GM19240 (cell line): ENCODE measurements around the gene USP17L30.
"Not testable (repeated sequence)": the region's sequence is repeated elsewhere in the genome, so short reads cannot be mapped to it uniquely, and the experiment has no call there.

Experiments used
- DNase-seq: peaks from one replicate; pipeline ENCODE4 v3.0.0; 2011; ENCODE audit warnings: low spot score; ENCODE audit not compliant: insufficient read length

The USP17L30 gene

GRCh38 chr4:9362829-9363228 is at the start of gene USP17L30:
USP17L30 (plus strand) TSS chr4:9363129; CDS start chr4:9363129, 0 bp downstream.
- DNase-seq = not testable (repeated sequence)

GRCh38 chr4:9324191-9324590 is 38.7 kb upstream of the USP17L30 start:
- not testable (repeated sequence) for DNase-seq

GRCh38 chr4:9324865-9325264 is 38.1 kb upstream of the USP17L30 start, which contains the start of gene USP17L24:
USP17L24 (plus strand) TSS chr4:9325165; CDS start chr4:9325165, 0 bp downstream.
- not testable (repeated sequence) for DNase-seq

DNA sequence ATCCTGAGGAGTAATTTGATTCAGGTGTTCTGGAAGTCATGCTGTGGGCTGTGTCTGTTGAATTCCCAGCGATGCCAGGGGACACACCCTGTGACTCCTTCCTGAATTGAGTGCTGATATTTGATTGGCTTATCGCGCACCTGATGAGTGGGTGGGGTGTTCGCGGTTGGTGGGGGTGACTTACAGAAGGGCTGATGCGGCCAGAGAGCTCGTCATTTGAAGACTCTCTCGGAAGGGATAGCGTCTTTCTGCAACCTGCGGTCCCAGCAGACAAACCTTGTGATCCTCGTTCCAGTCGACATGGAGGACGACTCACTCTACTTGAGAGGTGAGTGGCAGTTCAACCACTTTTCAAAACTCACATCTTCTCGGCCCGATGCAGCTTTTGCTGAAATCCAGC is 33.3 kb upstream of the USP17L30 start, which contains the start of gene USP17L25:
USP17L25 (plus strand) TSS at position 301 of the 400 bp plus-strand sequence; CDS start at position 301, 0 bp downstream.
- DNase-seq = not testable (repeated sequence)

DNA sequence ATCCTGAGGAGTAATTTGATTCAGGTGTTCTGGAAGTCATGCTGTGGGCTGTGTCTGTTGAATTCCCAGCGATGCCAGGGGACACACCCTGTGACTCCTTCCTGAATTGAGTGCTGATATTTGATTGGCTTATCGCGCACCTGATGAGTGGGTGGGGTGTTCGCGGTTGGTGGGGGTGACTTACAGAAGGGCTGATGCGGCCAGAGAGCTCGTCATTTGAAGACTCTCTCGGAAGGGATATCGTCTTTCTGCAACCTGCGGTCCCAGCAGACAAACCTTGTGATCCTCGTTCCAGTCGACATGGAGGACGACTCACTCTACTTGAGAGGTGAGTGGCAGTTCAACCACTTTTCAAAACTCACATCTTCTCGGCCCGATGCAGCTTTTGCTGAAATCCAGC is 28.6 kb upstream of the USP17L30 start, which contains the start of gene USP17L26:
USP17L26 (plus strand) TSS at position 301 of the 400 bp plus-strand sequence; CDS start at position 301, 0 bp downstream.
- DNase-seq = not testable (repeated sequence)

DNA sequence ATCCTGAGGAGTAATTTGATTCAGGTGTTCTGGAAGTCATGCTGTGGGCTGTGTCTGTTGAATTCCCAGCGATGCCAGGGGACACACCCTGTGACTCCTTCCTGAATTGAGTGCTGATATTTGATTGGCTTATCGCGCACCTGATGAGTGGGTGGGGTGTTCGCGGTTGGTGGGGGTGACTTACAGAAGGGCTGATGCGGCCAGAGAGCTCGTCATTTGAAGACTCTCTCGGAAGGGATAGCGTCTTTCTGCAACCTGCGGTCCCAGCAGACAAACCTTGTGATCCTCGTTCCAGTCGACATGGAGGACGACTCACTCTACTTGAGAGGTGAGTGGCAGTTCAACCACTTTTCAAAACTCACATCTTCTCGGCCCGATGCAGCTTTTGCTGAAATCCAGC is 23.8 kb upstream of the USP17L30 start, which contains the start of gene USP17L5:
USP17L5 (plus strand) TSS at position 301 of the 400 bp plus-strand sequence; CDS start at position 301, 0 bp downstream.
- not testable (repeated sequence) for DNase-seq

DNA sequence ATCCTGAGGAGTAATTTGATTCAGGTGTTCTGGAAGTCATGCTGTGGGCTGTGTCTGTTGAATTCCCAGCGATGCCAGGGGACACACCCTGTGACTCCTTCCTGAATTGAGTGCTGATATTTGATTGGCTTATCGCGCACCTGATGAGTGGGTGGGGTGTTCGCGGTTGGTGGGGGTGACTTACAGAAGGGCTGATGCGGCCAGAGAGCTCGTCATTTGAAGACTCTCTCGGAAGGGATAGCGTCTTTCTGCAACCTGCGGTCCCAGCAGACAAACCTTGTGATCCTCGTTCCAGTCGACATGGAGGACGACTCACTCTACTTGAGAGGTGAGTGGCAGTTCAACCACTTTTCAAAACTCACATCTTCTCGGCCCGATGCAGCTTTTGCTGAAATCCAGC is 19.1 kb upstream of the USP17L30 start, which contains the start of gene USP17L27:
USP17L27 (plus strand) TSS at position 301 of the 400 bp plus-strand sequence; CDS start at position 301, 0 bp downstream.
- not testable (repeated sequence) for DNase-seq

DNA sequence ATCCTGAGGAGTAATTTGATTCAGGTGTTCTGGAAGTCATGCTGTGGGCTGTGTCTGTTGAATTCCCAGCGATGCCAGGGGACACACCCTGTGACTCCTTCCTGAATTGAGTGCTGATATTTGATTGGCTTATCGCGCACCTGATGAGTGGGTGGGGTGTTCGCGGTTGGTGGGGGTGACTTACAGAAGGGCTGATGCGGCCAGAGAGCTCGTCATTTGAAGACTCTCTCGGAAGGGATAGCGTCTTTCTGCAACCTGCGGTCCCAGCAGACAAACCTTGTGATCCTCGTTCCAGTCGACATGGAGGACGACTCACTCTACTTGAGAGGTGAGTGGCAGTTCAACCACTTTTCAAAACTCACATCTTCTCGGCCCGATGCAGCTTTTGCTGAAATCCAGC is 14.3 kb upstream of the USP17L30 start, which contains the start of gene USP17L28:
USP17L28 (plus strand) TSS at position 301 of the 400 bp plus-strand sequence; CDS start at position 301, 0 bp downstream.
- DNase-seq = not testable (repeated sequence)

DNA sequence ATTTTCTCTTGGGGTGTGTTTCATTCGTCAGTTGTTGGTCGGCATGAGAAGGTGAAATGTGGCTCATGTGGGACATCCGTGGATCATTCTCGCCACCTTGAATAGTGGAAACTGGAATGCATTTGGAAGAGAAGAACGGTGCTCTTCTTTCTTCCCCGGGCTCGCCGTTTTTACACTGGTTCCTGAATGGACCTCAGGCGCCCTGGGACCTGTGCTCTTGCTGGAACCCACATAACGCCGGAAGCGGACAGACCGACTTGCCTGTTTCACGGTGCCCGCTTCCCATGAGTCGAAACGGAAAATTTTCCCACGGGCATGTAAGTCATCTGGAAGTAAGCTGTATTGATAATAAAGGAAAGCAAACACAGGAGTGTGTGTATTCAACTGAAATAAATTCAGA is 12.1 kb upstream of the USP17L30 start:
- DNase-seq = not testable (repeated sequence)

DNA sequence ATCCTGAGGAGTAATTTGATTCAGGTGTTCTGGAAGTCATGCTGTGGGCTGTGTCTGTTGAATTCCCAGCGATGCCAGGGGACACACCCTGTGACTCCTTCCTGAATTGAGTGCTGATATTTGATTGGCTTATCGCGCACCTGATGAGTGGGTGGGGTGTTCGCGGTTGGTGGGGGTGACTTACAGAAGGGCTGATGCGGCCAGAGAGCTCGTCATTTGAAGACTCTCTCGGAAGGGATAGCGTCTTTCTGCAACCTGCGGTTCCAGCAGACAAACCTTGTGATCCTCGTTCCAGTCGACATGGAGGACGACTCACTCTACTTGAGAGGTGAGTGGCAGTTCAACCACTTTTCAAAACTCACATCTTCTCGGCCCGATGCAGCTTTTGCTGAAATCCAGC is 9.6 kb upstream of the USP17L30 start, which contains the start of gene USP17L29:
USP17L29 (plus strand) TSS at position 301 of the 400 bp plus-strand sequence; CDS start at position 301, 0 bp downstream.
- DNase-seq = not testable (repeated sequence)

DNA sequence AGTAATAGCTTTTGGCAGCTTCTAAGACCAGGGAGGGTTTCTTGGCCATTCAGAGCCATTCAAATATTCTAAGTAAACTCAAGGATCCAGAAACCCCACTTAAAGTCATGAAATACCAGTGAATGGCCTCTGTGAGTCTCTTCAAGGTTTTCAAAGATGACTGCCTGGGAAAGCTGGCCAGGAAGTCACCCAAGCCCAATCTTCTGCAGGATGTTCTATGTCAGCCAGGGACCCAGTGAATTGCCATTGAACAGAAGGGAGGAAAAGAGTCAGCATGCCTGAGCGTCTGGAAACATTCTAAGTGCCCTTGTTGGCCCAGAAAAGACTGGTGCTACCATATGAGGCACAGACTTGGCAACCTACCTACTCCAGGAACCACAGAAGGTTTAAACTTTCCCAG is 17.0 kb downstream of the USP17L30 start:
- DNase-seq = not testable (repeated sequence)

DNA sequence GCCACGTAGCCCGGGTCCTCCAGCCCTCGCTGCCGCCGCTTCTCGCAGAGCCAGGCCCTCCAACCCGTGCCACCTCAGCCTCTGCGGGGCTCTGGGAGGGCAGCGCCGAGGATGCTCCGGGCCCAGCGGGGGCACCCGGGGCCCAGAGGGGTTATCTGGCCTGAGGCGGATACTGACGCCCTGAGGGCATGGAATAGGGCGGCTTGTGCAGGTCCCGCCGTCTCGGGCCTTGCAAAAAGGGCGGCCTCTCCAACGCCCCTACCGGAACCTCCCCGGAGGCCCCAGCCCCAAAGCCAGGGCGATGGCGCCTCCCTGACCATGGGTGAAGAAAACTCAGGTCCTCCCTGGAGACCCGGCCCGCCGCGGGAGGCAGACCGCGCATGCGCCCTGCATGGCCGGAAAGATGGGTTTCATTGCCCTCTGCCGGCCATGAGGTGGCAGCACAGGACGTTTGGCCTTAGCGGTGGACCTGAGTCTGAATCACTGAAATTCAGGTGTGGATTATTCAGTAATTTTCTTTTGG is 18.1 kb downstream of the USP17L30 start:
- not testable (repeated sequence) for DNase-seq

GRCh38 chr4:9384126-9384525 is 21.2 kb downstream of the USP17L30 start:
- DNase-seq = no peak

GRCh38 chr4:9389001-9389400 is 26.1 kb downstream of the USP17L30 start:
- DNase-seq = not testable (repeated sequence)

DNA sequence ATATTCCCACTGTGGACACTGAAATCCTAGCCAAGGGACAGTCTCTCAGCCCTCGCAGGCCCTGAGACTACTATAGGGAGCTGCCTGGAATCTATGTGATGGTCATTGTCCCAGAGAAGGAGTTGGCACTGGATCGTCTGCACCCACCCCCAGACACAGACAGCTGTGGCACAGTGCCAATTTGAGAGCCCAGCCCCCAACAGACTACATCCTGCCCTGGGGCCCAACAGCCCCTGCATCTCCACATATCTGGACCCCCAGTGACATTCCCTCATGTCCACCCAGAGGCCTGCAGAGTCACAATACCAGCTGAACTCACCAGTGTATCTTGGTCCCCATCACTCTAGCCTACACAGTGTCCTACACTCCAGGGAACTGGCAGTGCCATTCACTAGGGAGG is 42.8 kb downstream of the USP17L30 start:
- not testable (repeated sequence) for DNase-seq

DNA sequence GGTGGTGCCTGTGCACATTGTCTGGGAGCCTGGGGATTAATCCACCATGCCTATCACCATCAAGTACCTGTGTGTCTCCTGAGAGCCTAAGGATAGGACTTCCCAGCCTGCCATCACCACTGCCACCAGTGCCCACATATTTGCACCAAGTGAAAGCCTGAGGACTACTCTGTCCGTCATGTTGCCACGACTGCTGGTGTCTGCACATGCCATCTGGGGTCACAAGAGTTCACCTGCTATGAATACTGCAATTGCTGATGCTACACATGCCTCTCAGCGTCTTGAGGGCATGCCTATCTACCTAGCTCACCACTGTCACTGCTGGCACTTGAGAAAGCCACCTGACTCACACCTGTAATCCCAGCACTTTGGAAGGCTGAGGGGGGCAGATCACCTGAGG is 43.6 kb downstream of the USP17L30 start:
- not testable (repeated sequence) for DNase-seq

DNA sequence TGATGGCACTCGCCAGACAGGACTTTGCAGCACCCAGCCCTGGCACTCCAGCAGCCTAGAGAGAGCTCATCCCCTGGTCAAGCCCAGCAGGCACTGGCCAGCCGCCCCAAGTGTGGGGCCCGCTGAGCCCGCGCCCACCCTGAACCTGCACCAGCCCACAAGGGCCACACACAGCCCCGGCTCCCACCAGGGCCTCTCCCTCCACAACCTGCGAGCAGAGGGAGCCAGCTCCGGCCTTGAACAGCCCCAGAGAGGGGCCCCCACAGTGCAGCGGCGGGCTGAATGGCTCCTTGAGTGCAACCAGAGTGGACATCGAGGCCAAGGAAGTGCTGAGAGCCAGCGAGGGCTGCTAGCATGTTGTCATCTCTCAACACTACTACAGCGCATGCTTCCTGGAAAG is 46.9 kb downstream of the USP17L30 start:
- no peak for DNase-seq
